ENCODE measurements around the gene RORB.

The RORB gene

GRCh38 chr9:74496819-74497747, at the start of gene RORB:
RORB (plus strand) TSS chr9:74497335; CDS start chr9:74497977, 642 bp downstream.
- Histone ChIP-seq H3K36me3 (ENCODE audit: control insufficient read depth, insufficient read depth, low read length) (no peaks in the 10 kb centered on the region), H3K9ac (ENCODE audit: low read length) (peak within 1 kb of the TSS; percentile 39), H3K27me3 (ENCODE audit: control insufficient read depth, insufficient read depth, low read length) (peaks cover 52% of the 10 kb centered on the region), H3K9me3 (ENCODE audit: control insufficient read depth, low read length) (no peaks in the 10 kb centered on the region), H3K4me1 (ENCODE audit: control insufficient read depth, insufficient read depth, low read length) (no peaks in the 10 kb centered on the region), H3K4me3 (ENCODE audit: low read length) (peak within 1 kb of the TSS; percentile 46)

GRCh38 chr9:74447451-74448193, 49.5 kb upstream of the RORB start:
- H3K36me3 ChIP-seq (ENCODE audit: control insufficient read depth, insufficient read depth, low read length): no peaks in the 10 kb centered on the region
- no peak overlapping the region for H3K4me3 ChIP-seq (ENCODE audit: low read length)
- no peaks in the 10 kb centered on the region for H3K4me1 ChIP-seq (ENCODE audit: control insufficient read depth, insufficient read depth, low read length)
- H3K9me3 ChIP-seq (ENCODE audit: control insufficient read depth, low read length): no peaks in the 10 kb centered on the region
- no peaks in the 10 kb centered on the region for H3K27me3 ChIP-seq (ENCODE audit: control insufficient read depth, insufficient read depth, low read length)
- H3K9ac ChIP-seq (ENCODE audit: low read length): no peak overlapping the region

GRCh38 chr9:74449060-74449459, 48.1 kb upstream of the RORB start:
- Histone ChIP-seq H3K27me3 (ENCODE audit: control insufficient read depth, insufficient read depth, low read length) (no peaks in the 10 kb centered on the region), H3K36me3 (ENCODE audit: control insufficient read depth, insufficient read depth, low read length) (no peaks in the 10 kb centered on the region), H3K4me1 (ENCODE audit: control insufficient read depth, insufficient read depth, low read length) (no peaks in the 10 kb centered on the region), H3K4me3 (ENCODE audit: low read length) (no peak overlapping the region), H3K9ac (ENCODE audit: low read length) (no peak overlapping the region), H3K9me3 (ENCODE audit: control insufficient read depth, low read length) (no peaks in the 10 kb centered on the region)

GRCh38 chr9:74458832-74459231, 38.3 kb upstream of the RORB start:
- Histone ChIP-seq H3K4me1 (ENCODE audit: control insufficient read depth, insufficient read depth, low read length) (no peaks in the 10 kb centered on the region), H3K9me3 (ENCODE audit: control insufficient read depth, low read length) (no peaks in the 10 kb centered on the region), H3K27me3 (ENCODE audit: control insufficient read depth, insufficient read depth, low read length) (no peaks in the 10 kb centered on the region), H3K36me3 (ENCODE audit: control insufficient read depth, insufficient read depth, low read length) (no peaks in the 10 kb centered on the region), H3K9ac (ENCODE audit: low read length) (no peak overlapping the region), H3K4me3 (ENCODE audit: low read length) (no peak overlapping the region)

GRCh38 chr9:74463825-74464224, 33.3 kb upstream of the RORB start:
- Histone ChIP-seq H3K27me3 (ENCODE audit: control insufficient read depth, insufficient read depth, low read length) (no peaks in the 10 kb centered on the region), H3K4me3 (ENCODE audit: low read length) (no peak overlapping the region), H3K36me3 (ENCODE audit: control insufficient read depth, insufficient read depth, low read length) (no peaks in the 10 kb centered on the region), H3K4me1 (ENCODE audit: control insufficient read depth, insufficient read depth, low read length) (no peaks in the 10 kb centered on the region), H3K9ac (ENCODE audit: low read length) (no peak overlapping the region), H3K9me3 (ENCODE audit: control insufficient read depth, low read length) (no peaks in the 10 kb centered on the region)

- Histone ChIP-seq H3K4me3 (ENCODE audit: low read length) (no peak overlapping the region), H3K4me1 (ENCODE audit: control insufficient read depth, insufficient read depth, low read length) (no peaks in the 10 kb centered on the region), H3K27me3 (ENCODE audit: control insufficient read depth, insufficient read depth, low read length) (no peaks in the 10 kb centered on the region), H3K36me3 (ENCODE audit: control insufficient read depth, insufficient read depth, low read length) (no peaks in the 10 kb centered on the region), H3K9me3 (ENCODE audit: control insufficient read depth, low read length) (no peaks in the 10 kb centered on the region), H3K9ac (ENCODE audit: low read length) (no peak overlapping the region)
Measured at GRCh38 chr9:74478606-74479005, 18.5 kb upstream of the RORB start.

- H3K9ac ChIP-seq (ENCODE audit: low read length): no peak overlapping the region
- no peaks in the 10 kb centered on the region for H3K36me3 ChIP-seq (ENCODE audit: control insufficient read depth, insufficient read depth, low read length)
Measured at GRCh38 chr9:74479711-74480110, 17.4 kb upstream of the RORB start.

GRCh38 chr9:74487395-74487794, 9.7 kb upstream of the RORB start:
- Histone ChIP-seq H3K27me3 (ENCODE audit: control insufficient read depth, insufficient read depth, low read length) (no peaks in the 10 kb centered on the region), H3K36me3 (ENCODE audit: control insufficient read depth, insufficient read depth, low read length) (no peaks in the 10 kb centered on the region), H3K9ac (ENCODE audit: low read length) (no peak overlapping the region), H3K4me1 (ENCODE audit: control insufficient read depth, insufficient read depth, low read length) (no peaks in the 10 kb centered on the region), H3K9me3 (ENCODE audit: control insufficient read depth, low read length) (no peaks in the 10 kb centered on the region), H3K4me3 (ENCODE audit: low read length) (no peak overlapping the region)

More at GRCh38 chr9:74479711-74480110, 17.4 kb upstream of the RORB start:
- no peaks in the 10 kb centered on the region for H3K4me1 ChIP-seq (ENCODE audit: control insufficient read depth, insufficient read depth, low read length)
- H3K9me3 ChIP-seq (ENCODE audit: control insufficient read depth, low read length): no peaks in the 10 kb centered on the region
- H3K27me3 ChIP-seq (ENCODE audit: control insufficient read depth, insufficient read depth, low read length): no peaks in the 10 kb centered on the region
- H3K4me3 ChIP-seq (ENCODE audit: low read length): no peak overlapping the region

GRCh38 chr9:74493512-74493911, 3.6 kb upstream of the RORB start:
- no peak overlapping the region for H3K9ac ChIP-seq (ENCODE audit: low read length)
- H3K9me3 ChIP-seq (ENCODE audit: control insufficient read depth, low read length): no peaks in the 10 kb centered on the region
- no peak overlapping the region for H3K4me3 ChIP-seq (ENCODE audit: low read length)
- H3K4me1 ChIP-seq (ENCODE audit: control insufficient read depth, insufficient read depth, low read length): no peaks in the 10 kb centered on the region
- peaks cover 23% of the 10 kb centered on the region for H3K27me3 ChIP-seq (ENCODE audit: control insufficient read depth, insufficient read depth, low read length)
- no peaks in the 10 kb centered on the region for H3K36me3 ChIP-seq (ENCODE audit: control insufficient read depth, insufficient read depth, low read length)

- peaks cover 33% of the 10 kb centered on the region for H3K27me3 ChIP-seq (ENCODE audit: control insufficient read depth, insufficient read depth, low read length)
- H3K9me3 ChIP-seq (ENCODE audit: control insufficient read depth, low read length): no peaks in the 10 kb centered on the region
- no peaks in the 10 kb centered on the region for H3K36me3 ChIP-seq (ENCODE audit: control insufficient read depth, insufficient read depth, low read length)
- no peak overlapping the region for H3K9ac ChIP-seq (ENCODE audit: low read length)
- no peak overlapping the region for H3K4me3 ChIP-seq (ENCODE audit: low read length)
- no peaks in the 10 kb centered on the region for H3K4me1 ChIP-seq (ENCODE audit: control insufficient read depth, insufficient read depth, low read length)
Measured at GRCh38 chr9:74494490-74494889, 2.6 kb upstream of the RORB start.

GRCh38 chr9:74496406-74496805, 729 bp upstream of the RORB start:
- H3K27me3 ChIP-seq (ENCODE audit: control insufficient read depth, insufficient read depth, low read length): peaks cover 52% of the 10 kb centered on the region
- no peaks in the 10 kb centered on the region for H3K9me3 ChIP-seq (ENCODE audit: control insufficient read depth, low read length)
- no peaks in the 10 kb centered on the region for H3K4me1 ChIP-seq (ENCODE audit: control insufficient read depth, insufficient read depth, low read length)
- H3K9ac ChIP-seq (ENCODE audit: low read length): no peak overlapping the region
- no peak overlapping the region for H3K4me3 ChIP-seq (ENCODE audit: low read length)
- H3K36me3 ChIP-seq (ENCODE audit: control insufficient read depth, insufficient read depth, low read length): no peaks in the 10 kb centered on the region
